ENCODE data around the gene DDRGK1.
"Not testable (repeated sequence)": the region's sequence is repeated elsewhere in the genome, so short reads cannot be mapped to it uniquely, and the experiment has no call there.

Gene DDRGK1

DNA sequence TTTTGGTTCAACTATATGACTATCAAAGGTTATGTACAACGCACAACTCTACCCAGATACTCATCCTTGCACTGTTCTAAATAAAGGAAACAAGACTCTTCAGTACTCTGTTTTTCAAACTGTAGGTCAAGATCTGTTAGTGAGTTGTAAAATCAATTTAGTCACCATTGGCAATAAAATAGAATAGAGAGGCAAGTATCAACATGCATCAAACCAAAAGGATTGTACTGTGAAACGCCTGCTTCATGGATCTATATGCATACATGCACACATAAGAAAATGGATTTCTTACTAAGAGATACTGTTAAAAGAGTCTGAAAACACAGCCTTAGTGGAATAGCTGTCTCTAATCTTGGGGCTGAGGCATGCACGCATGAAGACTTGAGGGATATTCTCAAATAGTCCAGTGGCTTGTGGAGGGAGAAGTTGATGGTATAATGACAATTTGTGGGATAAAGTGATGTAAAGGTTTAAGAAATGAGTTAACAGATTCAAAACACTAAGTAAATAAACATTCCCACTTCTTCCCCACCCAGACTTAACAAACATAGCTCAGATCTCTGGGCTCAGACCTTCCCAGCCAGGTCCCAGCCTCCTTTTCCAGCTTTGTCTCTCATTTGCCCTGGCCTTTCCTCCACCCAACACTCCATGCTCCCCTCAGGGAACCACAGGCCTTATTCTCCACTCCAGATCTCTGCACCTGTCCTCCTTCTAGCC is 20.4 kb downstream of the DDRGK1 start:
- DNase-seq (ENCODE audit: low read depth) = no peak

GRCh38 chr20:3182429-3182828 is 22.1 kb downstream of the DDRGK1 start:
- not testable (repeated sequence) for DNase-seq (ENCODE audit: low read depth)

GRCh38 chr20:3181270-3181669 is 23.2 kb downstream of the DDRGK1 start:
- no peak for DNase-seq (ENCODE audit: low read depth)

GRCh38 chr20:3180319-3180718 is 24.2 kb downstream of the DDRGK1 start:
- no peak for DNase-seq (ENCODE audit: low read depth)

DNA sequence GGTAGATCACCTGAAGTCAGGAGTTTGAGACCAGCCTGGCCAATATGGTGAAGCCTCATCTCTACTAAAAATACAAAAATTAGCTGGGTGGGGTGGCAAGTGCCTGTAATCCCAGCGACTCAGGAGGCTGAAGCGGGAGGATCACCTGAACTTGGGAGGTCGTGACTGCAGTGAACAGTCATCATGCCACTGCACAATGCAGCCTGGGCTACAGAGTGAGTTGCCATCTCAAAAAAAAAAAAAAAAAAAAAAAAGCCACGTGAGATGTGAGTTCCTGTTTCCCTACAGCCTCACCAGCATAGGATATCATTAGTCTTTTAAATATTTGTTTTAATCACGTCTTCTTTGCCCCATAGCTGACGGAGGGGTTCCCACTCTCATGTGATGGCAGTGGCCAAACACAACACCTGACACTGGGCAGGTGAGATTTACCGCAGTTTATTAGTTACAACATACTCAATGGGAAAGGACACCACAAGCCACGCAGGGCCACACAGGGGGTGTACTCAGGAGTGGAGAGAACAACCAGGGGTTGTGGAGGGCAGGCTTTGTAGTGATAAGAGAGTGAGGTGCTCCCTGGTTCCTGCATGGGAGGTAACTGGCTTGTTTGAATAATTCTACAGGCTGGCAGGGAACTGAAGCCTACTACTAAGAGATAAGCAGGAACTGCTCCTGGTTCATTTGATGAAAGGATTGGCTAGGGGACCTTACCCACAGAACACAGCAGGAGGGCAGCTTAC is 26.6 kb downstream of the DDRGK1 start:
- DNase-seq (ENCODE audit: low read depth) = no peak

DNA sequence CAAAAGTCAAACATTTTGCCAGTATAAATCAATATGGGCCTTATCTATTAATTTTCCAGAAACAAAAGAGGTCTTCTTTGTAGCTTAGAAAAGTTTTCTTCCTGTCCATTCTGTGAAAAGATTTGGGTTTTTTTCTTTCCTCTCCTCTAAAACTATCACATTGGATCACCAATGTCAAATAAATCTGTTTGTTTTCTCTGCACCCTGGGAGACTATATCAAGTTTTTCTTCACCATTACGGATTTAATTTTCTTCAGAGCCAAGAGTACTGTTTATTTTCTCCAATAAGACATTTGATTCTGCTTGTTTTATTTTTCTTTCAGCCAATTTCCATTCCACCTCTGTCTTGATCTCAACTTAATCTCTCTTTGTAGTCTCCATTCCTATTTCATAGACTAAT is 29.2 kb downstream of the DDRGK1 start:
- DNase-seq (ENCODE audit: low read depth) = no peak

DNA sequence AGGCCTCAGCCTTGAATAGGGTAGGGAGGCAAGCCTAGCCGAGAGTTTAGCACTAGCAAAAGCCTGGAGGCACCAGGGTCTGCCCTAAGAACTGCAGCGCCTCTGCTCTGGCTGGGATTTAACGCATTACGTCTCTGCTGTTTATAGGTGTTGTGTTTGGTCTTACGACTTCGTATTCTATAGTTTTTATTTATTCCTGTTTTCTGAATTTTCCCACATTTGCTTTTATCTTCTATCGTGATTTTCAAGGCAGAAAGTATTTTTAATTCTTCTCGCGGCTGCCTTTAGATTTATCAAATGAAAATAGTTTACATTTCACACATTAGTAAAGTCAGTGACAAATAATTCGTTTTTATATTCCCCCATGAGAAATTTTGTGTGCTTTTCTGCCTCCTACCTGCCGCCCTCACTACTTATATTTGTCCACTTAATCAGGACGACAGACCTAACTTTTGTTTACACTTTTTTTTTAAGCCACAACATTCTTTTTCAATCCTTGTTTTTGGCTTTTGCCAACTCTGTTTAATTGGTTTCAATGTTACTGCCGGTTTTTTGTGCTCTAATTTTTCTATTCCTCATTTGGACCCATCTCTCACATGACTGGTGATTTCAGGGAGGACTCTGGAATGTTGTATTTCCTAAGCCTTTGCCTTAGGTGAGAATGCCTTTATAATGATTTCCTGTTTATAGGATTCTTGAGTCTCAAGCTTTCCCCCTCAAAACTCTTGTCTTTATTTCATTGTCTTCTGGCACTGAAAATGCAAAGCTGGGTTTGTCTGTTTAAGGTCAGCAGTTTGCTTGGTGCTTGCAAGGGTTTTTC is 29.8 kb downstream of the DDRGK1 start:
- no peak for DNase-seq (ENCODE audit: low read depth)

- peak; percentile 83 for DNase-seq (ENCODE audit: low read depth)
Measured at GRCh38 chr20:3173610-3174441, 30.7 kb downstream of the DDRGK1 start.

- peak; percentile 49 for DNase-seq (ENCODE audit: low read depth)
Measured at GRCh38 chr20:3172933-3173609, 31.4 kb downstream of the DDRGK1 start, which contains the start of gene LZTS3. TSS of gene LZTS3 (minus strand) at chr20:3173549. CDS start at chr20:3167163, 6,386 bp downstream.

DNA sequence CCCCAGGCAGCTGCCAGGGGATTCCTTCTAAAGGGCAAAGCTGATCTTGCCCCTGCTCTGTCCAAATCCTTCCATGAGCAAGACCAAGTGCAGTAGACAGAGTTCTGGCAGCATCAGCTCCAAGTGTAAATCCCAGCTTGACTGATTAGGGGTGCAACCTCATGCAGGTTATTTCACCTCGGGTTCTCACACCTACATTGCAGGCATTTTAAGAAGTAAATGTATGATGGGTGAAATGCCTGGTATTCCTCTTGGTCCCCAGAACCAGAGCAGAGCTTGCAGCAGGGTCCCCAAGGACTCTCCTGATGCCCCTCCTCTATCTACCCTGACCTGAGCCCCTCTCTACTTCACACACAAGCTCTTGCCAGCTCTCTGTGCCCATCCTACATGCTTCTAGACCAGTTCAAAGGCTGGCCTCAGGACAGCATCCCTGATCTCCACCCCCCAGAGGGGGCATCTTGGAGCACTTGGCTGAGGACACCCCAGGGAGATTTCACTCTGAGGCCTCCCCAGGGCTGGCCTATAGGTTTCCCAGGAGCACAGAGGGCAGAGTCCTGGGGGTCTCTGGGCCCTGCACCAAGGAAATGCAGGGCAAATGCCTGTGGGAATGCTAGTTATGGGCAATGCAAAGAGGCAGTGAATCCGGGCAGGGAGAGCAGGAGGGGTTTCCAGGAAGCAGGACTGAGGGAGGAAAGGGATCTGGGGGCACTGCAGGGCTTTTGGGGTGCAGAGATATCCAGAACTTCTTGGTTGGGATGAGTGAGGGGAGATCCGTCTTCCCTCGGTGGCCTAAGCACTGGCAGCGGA is 32.2 kb downstream of the DDRGK1 start:
- no peak for DNase-seq (ENCODE audit: low read depth)

DNA sequence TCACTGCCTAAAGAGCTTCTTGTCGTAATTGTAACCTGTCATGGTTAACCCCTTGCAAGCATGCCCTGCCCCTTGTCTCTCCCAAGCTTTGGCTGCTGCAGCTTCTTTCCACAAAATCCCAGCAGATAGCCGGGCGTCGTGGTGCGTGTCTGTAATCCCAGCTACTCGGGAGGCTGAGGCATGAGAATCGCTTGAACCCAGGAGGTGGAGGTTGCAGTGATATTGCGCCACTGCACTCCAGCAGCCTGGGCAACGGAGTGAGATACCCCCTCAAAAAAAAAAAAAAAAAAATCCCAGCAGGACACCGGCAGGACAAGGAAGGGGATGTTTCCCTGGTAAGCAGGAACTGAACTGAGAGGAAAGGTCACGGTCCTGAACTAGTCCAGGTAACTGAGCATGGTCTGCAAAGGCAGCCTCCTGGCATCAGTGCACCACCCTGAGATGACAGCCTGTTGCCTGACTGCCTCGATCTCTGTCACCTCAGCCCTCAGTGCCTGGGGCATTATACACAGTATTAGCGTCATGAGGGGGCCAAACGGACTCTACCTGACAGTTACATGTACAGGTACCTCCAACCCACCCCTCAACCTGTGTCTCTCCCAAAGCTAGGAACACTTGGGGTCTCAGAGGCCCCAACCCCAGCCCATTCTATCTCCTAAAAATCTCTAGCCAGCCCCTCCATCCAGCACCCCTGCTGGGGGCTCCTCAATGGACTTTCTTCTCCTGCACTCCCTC is 32.9 kb downstream of the DDRGK1 start:
- no peak for DNase-seq (ENCODE audit: low read depth)

- DNase-seq (ENCODE audit: low read depth) = no peak
Measured at GRCh38 chr20:3168829-3169590, 35.5 kb downstream of the DDRGK1 start.

DNA sequence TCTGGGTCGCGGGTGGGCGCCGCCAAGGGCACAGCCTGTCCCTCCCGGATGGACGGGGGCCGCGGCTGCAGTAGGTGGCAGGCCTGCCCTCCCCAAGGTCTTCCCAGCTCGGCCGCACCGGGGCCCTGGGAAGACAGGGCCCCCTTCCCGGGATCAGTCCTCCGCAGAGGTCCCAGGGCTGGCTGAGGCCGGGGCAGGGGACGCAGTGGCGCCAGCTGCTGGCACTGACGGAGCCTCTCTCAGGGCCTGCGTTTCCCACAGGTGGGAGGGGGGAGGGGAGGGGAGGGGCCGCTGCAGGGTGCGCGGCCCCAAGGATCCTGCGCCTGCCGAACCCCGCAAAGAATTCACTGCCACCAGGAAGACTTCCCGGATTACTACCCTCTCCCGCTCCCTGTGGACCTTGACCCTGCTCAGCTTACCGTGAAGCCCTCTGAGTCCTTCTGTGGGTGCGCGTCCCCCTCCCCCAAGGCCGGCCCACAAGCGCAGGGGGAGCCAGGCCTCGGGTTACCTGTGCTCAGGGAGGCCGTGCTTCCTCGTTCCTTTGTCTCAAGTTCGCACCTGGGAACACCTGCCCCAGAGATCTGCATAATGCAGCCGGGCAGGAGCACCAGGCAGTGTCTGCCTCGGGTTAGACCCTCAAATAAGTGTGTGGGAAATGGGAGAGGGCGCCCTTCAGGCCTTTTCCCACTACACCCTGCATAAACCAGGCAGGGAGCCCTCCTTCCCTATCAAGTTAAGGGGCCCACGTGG is 36.2 kb downstream of the DDRGK1 start:
- no peak for DNase-seq (ENCODE audit: low read depth)

- no peak for DNase-seq (ENCODE audit: low read depth)
Measured at GRCh38 chr20:3167738-3168078, 36.8 kb downstream of the DDRGK1 start.

GRCh38 chr20:3166913-3167342 is 37.6 kb downstream of the DDRGK1 start:
- no peak for DNase-seq (ENCODE audit: low read depth)

- no peak for DNase-seq (ENCODE audit: low read depth)
Measured at GRCh38 chr20:3166338-3166912, 38.1 kb downstream of the DDRGK1 start.

DNA sequence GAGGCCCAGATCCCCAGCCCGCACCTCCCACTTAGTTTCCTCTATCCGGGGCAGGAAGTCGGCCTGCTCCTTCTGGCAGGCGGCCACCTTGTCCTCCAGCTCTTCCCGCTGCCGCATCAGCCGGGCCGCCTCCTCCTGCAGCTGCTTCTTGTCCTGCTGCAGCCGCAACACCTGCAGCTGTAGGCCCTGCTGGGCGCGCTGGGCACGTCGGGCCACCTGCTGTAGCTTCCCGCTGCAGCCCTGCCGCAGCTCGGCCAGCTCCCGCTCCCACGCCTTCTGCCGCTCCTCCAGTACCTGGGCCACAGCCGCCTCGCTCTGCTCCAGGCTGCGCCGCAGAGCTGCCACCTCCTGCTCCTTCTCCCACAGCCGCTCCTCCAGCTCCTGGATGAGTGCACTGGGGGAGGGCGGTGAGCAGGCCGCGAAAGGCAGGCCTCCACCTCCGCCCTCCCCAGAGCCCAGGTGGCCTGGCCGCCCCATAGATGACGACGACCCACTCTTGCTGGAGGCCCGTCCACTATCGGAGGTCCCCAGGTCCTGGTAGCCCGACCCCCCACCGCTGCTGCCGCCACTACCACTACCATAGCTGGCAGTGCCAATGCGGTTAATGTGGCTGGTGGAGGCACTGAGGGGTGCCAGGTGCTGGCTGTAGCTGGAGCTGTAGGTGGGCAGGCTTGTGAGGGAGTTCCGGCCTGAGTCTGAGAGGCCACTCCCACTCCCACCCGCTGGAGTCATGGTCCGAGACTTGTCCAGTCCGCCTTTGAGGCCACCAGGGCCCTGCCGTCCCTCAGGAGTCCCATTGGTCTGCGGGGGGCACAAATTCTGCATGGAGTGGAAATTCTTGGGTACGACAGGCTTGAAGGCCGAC is 38.8 kb downstream of the DDRGK1 start:
- no peak for DNase-seq (ENCODE audit: low read depth)

Measured in CMK (cell line).